K562 (cell line): ENCODE data around the gene GRHPR. TPM values are rescaled to one million over a fixed set of nuclear protein-coding genes. Genes with fewer than 3 reads are reported as not detected.
"Not testable (repeated sequence)": the region's sequence is repeated elsewhere in the genome, so short reads cannot be mapped to it uniquely, and the experiment has no call there.

ENCODE experiments used
- BCOR ChIP-seq: fragments of 450-650 bp; IDR thresholded peaks from 2 replicates; pipeline ENCODE4 v1.6.1; 2016
- BRD9 ChIP-seq: fragments of 450-650 bp; IDR thresholded peaks from 2 replicates; pipeline ENCODE4 v1.6.1; 2018; ENCODE audit warnings: low read depth; ENCODE audit not compliant: partially characterized antibody
- CC2D1A ChIP-seq: fragments of 450-650 bp; IDR thresholded peaks from 2 replicates; pipeline ENCODE4 v1.6.1; 2017; ENCODE audit warnings: mild to moderate bottlenecking
- CEBPB ChIP-seq: fragments of 450-650 bp; IDR thresholded peaks from 2 replicates; pipeline ENCODE4 v1.6.1; 2016; ENCODE audit warnings: missing genetic modification characterization, missing compliant biosample characterization
- CXXC5 ChIP-seq: fragments of 250-450 bp; sonication (Bioruptor Pico); IDR thresholded peaks from 2 replicates; pipeline ENCODE4 v1.8.0; 2022; ENCODE audit warnings: inconsistent platforms, mild to moderate bottlenecking, moderate library complexity
- DPF2 ChIP-seq: fragments of 450-650 bp; IDR thresholded peaks from 2 replicates; pipeline ENCODE4 v1.6.1; 2016
- POLR3A ChIP-seq: IDR thresholded peaks from 2 replicates; pipeline ENCODE4 v1.6.1; 2011; ENCODE audit warnings: borderline replicate concordance, mild to moderate bottlenecking, moderate library complexity; ENCODE audit not compliant: insufficient read length, insufficient read depth; ENCODE audit errors: extremely low read depth
- SMARCA4 ChIP-seq: fragments of 450-650 bp; IDR thresholded peaks from 2 replicates; pipeline ENCODE4 v1.6.1; 2016
- SMARCC2 ChIP-seq: fragments of 450-650 bp; IDR thresholded peaks from 2 replicates; pipeline ENCODE4 v1.6.1; 2017; ENCODE audit warnings: antibody characterized with exemption, moderate library complexity, mild to moderate bottlenecking, low read depth
- TBP ChIP-seq: optimal IDR thresholded peaks from 2 replicates; pipeline ENCODE3; 2011; ENCODE audit warnings: low read depth, low read length, improper control_type of control experiment
- YY1 ChIP-seq, 3 experiments: IDR thresholded peaks; 2 replicates each; pipeline ENCODE4 v1.6.1; 2011; ENCODE audit warnings: low read length in 2 of 3, mild to moderate bottlenecking in 2 of 3, moderate library complexity in 2 of 3, borderline replicate concordance in 1 of 3, control low read depth in 1 of 3, low read depth in 1 of 3; ENCODE audit not compliant: insufficient read depth in 3 of 3, insufficient replicate concordance in 2 of 3, control insufficient read depth in 1 of 3, insufficient read length in 1 of 3; ENCODE audit errors: extremely low read depth in 1 of 3
- ZBTB40 ChIP-seq, 2 experiments: fragments of 450-650 bp in 1 of 2; sonication (generic) in 1 of 2; formaldehyde crosslinking in 1 of 2; IDR thresholded peaks; 2 replicates each; pipeline versions ENCODE4 v1.7.1 to v1.9.0; 2016 to 2022; ENCODE audit warnings: inconsistent platforms in 1 of 2, mild to moderate bottlenecking in 1 of 2, missing genetic modification reagents in 1 of 2
- polyA plus RNA-seq, 8 experiments: library from polyadenylated mRNA; depleted of rRNA in 4 of 8; stranded (reverse) in 5 of 8; unstranded in 3 of 8; fragments of >200 nt; fragmentation: Nextera tagmentation in 2 of 8; fragmentation: Illumina TruSeq in 1 of 8; extraction: Ambion mirVana in 2 of 8; extraction: Trizol in 1 of 8; gene quantifications; 2 replicates each; pipeline versions ENCODE4 v1.2.1 to v1.2.3, GENCODE V29; 2011 to 2014; ENCODE audit warnings: inconsistent platforms in 1 of 8, missing spikeins in 1 of 8
- total RNA-seq, 7 experiments: library from RNA; depleted of rRNA in 6 of 7; stranded (reverse); fragments of >200 nt in 6 of 7; fragmentation: Illumina TruSeq in 2 of 7; extraction: Trizol in 2 of 7; gene quantifications; 2 replicates each; pipeline versions ENCODE4 v1.2.1 to v1.2.3, GENCODE V29; 2011 to 2021; ENCODE audit warnings: low replicate concordance in 1 of 7
- TF ChIP-seq, protein P1 (sequence below), 3 experiments: fragments of 200-800 bp in 1 of 3; sonication (Bioruptor generic) in 1 of 3; sonication (generic) in 1 of 3; formaldehyde crosslinking in 1 of 3; IDR thresholded peaks; 2 replicates each; pipeline versions ENCODE4 v1.6.1 to v1.8.0; 2016 to 2022; ENCODE audit warnings: mild to moderate bottlenecking in 2 of 3, missing compliant biosample characterization in 2 of 3, missing genetic modification characterization in 2 of 3, missing genetic modification reagents in 1 of 3
- TF ChIP-seq, protein P2 (sequence below): fragments of 450-650 bp; formaldehyde crosslinking; IDR thresholded peaks from 2 replicates; pipeline ENCODE4 v1.4.0; 2020; ENCODE audit warnings: mild to moderate bottlenecking, mixed read lengths

GRHPR gene
- total and polyA plus RNA-seq, 9 of the 15 experiments (the other 6 are each of a cell fraction or from before 2014, with no cell fraction given): 38.9 to 144 (median 120) TPM

- peak; percentile 49 for TF ChIP-seq ZBTB40 (IDR thresholded peaks at IDR 0.05)
- TF ChIP-seq ZBTB40 (CRISPR knock-in tag; IDR thresholded peaks at IDR 0.05): not testable (repeated sequence)
- TF ChIP-seq TBP: peak; percentile 66
- TF ChIP-seq, protein P1, sequence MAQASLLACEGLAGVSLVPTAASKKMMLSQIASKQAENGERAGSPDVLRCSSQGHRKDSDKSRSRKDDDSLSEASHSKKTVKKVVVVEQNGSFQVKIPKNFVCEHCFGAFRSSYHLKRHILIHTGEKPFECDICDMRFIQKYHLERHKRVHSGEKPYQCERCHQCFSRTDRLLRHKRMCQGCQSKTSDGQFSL (CRISPR knock-in tag; IDR thresholded peaks at IDR 0.05): not testable (repeated sequence)
- TF ChIP-seq, protein P1 (tag; IDR thresholded peaks at IDR 0.05): 0 out of 4 replicates have a peak, but pooled peaks of 1 of the 2 experiments have one; percentile 40
- TF ChIP-seq BCOR: peak; percentile 83
- TF ChIP-seq, protein P2, sequence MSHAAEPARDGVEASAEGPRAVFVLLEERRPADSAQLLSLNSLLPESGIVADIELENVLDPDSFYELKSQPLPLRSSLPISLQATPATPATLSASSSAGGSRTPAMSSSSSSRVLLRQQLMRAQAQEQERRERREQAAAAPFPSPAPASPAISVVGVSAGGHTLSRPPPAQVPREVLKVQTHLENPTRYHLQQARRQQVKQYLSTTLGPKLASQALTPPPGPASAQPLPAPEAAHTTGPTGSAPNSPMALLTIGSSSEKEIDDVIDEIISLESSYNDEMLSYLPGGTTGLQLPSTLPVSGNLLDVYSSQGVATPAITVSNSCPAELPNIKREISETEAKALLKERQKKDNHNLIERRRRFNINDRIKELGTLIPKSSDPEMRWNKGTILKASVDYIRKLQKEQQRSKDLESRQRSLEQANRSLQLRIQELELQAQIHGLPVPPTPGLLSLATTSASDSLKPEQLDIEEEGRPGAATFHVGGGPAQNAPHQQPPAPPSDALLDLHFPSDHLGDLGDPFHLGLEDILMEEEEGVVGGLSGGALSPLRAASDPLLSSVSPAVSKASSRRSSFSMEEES (CRISPR knock-in tag): peak; percentile 72
- TF ChIP-seq POLR3A: peak; percentile 46
- peak; percentile 30 for TF ChIP-seq BRD9
- TF ChIP-seq SMARCC2: peak; percentile 32; the same call in 1 of the 2 replicates
- TF ChIP-seq DPF2: peak; percentile 15; the same call in 1 of the 2 replicates
- TF ChIP-seq CC2D1A: 0 out of 2 replicates have a peak, but pooled peaks have one; percentile 15
- peak; percentile 51 for TF ChIP-seq CXXC5 (CRISPR knock-in tag)
- TF ChIP-seq CEBPB (tag): peak; percentile 95
- 0 out of 2 replicates have a peak, but pooled peaks have one; percentile 10 for TF ChIP-seq SMARCA4
- TF ChIP-seq YY1 (IDR thresholded peaks at IDR 0.05; ENCODE audit: borderline replicate concordance in 1 of 3, control insufficient read depth in 1 of 3, extremely low read depth in 1 of 3, insufficient read depth in 3 of 3, insufficient read length in 1 of 3, insufficient replicate concordance in 2 of 3, low read depth in 1 of 3, low read length in 2 of 3): peak in 1 of 3 experiments; percentile 18
Measured at GRCh38 chr9:37467530-37467929, 45.0 kb downstream of the GRHPR start (continued).
